Measurements from ENCODE around the gene TMEM140.

The TMEM140 gene

DNA sequence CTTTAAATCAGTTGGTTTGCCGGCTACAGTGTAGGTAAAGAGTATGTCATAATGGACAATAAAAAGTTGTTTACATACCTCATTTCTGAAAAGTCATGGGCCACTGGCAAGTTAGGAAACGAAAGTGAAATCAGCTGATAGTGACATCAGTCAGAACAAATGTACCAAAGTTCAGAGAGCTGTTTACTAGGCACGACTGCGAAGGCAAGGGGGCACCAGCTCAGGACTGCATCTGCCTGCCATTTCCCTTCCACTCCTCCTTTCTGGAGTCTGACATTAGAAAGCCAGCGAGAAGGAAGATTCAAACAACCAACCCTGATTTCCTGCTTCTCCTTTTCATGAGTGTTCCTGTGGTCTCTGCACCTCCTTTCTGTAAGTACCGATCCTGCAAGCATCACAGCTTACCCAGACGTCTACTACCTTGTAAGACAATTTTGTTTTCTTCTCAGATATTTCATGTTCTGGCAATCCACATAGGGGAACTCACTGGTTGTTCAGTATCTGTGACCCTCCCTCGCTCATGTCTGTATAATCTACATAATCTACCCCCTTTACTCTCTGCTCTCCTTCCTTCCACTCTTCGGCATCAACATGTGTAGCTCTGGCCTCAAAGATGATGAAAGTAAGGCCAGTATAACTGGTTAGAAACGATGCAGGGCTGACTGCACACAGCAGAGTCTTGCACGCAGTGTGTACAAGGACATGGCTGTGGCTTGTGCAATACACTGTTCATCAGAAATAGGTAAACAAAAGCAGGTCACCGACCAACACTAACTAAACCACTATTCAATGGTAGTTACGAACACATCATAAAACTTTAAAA lies at the start of gene TMEM140:
TSS of gene TMEM140 (plus strand) at position 174 of the 823 bp plus-strand sequence. CDS start 16,370 bp downstream, outside the sequence.
- TF ChIP-seq, protein P1, sequence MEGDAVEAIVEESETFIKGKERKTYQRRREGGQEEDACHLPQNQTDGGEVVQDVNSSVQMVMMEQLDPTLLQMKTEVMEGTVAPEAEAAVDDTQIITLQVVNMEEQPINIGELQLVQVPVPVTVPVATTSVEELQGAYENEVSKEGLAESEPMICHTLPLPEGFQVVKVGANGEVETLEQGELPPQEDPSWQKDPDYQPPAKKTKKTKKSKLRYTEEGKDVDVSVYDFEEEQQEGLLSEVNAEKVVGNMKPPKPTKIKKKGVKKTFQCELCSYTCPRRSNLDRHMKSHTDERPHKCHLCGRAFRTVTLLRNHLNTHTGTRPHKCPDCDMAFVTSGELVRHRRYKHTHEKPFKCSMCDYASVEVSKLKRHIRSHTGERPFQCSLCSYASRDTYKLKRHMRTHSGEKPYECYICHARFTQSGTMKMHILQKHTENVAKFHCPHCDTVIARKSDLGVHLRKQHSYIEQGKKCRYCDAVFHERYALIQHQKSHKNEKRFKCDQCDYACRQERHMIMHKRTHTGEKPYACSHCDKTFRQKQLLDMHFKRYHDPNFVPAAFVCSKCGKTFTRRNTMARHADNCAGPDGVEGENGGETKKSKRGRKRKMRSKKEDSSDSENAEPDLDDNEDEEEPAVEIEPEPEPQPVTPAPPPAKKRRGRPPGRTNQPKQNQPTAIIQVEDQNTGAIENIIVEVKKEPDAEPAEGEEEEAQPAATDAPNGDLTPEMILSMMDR (IDR thresholded peaks at IDR 0.05; ENCODE audit: insufficient read depth, low read depth, low read length, missing control alignments): no peak
- DNase-seq (ENCODE audit: low read depth): peak; percentile 46
- H3K4me3 ChIP-seq (ENCODE audit: low read length): no peak within 1 kb of the TSS

GRCh38 chr7:135098391-135098790 lies 49.5 kb upstream of the TMEM140 start:
- H3K4me3 ChIP-seq (ENCODE audit: low read length): no peak overlapping the region
- no peak for DNase-seq (ENCODE audit: low read depth)
- TF ChIP-seq, protein P1 (IDR thresholded peaks at IDR 0.05; ENCODE audit: insufficient read depth, low read depth, low read length, missing control alignments): no peak

GRCh38 chr7:135100856-135101255 lies 47.0 kb upstream of the TMEM140 start:
- TF ChIP-seq, protein P1 (IDR thresholded peaks at IDR 0.05; ENCODE audit: insufficient read depth, low read depth, low read length, missing control alignments): no peak
- H3K4me3 ChIP-seq (ENCODE audit: low read length): no peak overlapping the region
- peak; percentile 48 for DNase-seq (ENCODE audit: low read depth)

- TF ChIP-seq, protein P1 (IDR thresholded peaks at IDR 0.05; ENCODE audit: insufficient read depth, low read depth, low read length, missing control alignments): no peak
- no peak overlapping the region for H3K4me3 ChIP-seq (ENCODE audit: low read length)
- no peak for DNase-seq (ENCODE audit: low read depth)
These were observed 45.5 kb upstream of the TMEM140 start for GRCh38 chr7:135102372-135102771.

- no peak overlapping the region for H3K4me3 ChIP-seq (ENCODE audit: low read length)
- no peak for DNase-seq (ENCODE audit: low read depth)
- TF ChIP-seq, protein P1 (IDR thresholded peaks at IDR 0.05; ENCODE audit: insufficient read depth, low read depth, low read length, missing control alignments): no peak
These were observed 38.3 kb upstream of the TMEM140 start for GRCh38 chr7:135109562-135109961.

DNA sequence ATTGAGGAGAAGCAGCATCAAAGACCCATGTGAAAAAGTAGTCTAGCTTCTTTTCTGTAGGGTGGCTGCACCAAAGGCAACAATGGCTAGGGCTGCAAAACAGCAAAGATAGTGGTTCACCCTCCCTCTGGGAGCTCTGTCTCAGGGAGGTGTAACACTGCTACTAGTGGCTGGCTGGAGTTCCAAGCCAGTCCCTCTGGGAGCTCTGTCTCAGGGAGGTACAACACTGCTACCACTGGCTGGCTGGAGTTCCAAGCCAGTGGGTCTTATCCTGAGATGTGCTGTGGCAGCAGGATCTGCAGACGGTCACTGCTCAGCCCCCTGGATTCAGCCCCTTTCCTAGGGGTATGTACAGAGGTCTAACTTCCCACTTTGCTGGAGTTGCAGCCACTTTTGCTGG lies 37.9 kb upstream of the TMEM140 start:
- TF ChIP-seq, protein P1 (IDR thresholded peaks at IDR 0.05; ENCODE audit: insufficient read depth, low read depth, low read length, missing control alignments): no peak
- no peak overlapping the region for H3K4me3 ChIP-seq (ENCODE audit: low read length)
- DNase-seq (ENCODE audit: low read depth): no peak

GRCh38 chr7:135111379-135111778 lies 36.5 kb upstream of the TMEM140 start:
- TF ChIP-seq, protein P1 (IDR thresholded peaks at IDR 0.05; ENCODE audit: insufficient read depth, low read depth, low read length, missing control alignments): no peak
- DNase-seq (ENCODE audit: low read depth): no peak
- no peak overlapping the region for H3K4me3 ChIP-seq (ENCODE audit: low read length)

Measured in epithelial cell of esophagus (primary cell).